ENCODE measurements around the gene IL2RA. TPM values are rescaled to one million over a fixed set of nuclear protein-coding genes. Genes with fewer than 3 reads are reported as not detected.
A peak's percentile ranks its signal among the peaks of the same experiment; 100 is the strongest.

IL2RA gene
- total and polyA plus RNA-seq, 2 donors from 2014 or later: 0.54 to 11.9 TPM

GRCh38 chr10:6074489-6075301, 12.5 kb upstream of the IL2RA start:
- no peak overlapping the region for H3K9ac ChIP-seq (ENCODE audit: low read length in 3 of 3)
- no peaks in the 10 kb centered on the region for H3K36me3 ChIP-seq (ENCODE audit: control insufficient read depth in 2 of 3, insufficient read depth in 3 of 3, low read length in 3 of 3)
- TF ChIP-seq, protein P1, sequence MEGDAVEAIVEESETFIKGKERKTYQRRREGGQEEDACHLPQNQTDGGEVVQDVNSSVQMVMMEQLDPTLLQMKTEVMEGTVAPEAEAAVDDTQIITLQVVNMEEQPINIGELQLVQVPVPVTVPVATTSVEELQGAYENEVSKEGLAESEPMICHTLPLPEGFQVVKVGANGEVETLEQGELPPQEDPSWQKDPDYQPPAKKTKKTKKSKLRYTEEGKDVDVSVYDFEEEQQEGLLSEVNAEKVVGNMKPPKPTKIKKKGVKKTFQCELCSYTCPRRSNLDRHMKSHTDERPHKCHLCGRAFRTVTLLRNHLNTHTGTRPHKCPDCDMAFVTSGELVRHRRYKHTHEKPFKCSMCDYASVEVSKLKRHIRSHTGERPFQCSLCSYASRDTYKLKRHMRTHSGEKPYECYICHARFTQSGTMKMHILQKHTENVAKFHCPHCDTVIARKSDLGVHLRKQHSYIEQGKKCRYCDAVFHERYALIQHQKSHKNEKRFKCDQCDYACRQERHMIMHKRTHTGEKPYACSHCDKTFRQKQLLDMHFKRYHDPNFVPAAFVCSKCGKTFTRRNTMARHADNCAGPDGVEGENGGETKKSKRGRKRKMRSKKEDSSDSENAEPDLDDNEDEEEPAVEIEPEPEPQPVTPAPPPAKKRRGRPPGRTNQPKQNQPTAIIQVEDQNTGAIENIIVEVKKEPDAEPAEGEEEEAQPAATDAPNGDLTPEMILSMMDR (IDR thresholded peaks at IDR 0.05; ENCODE audit: borderline replicate concordance, extremely low read depth, insufficient read depth): no peak
- intact Hi-C loops (cut with DNase I): no loop called here
- no peak overlapping the region for H3K27ac ChIP-seq (ENCODE audit: low read depth in 2 of 2, low read length in 2 of 2)
- H3K4me3 ChIP-seq (ENCODE audit: low read length in 3 of 3): no peak overlapping the region
- no peaks in the 10 kb centered on the region for H3K4me1 ChIP-seq (ENCODE audit: control insufficient read depth in 2 of 3, insufficient read depth in 2 of 3, low read depth in 1 of 3, low read length in 3 of 3)
- FAIRE-seq (no peak), DNase-seq (no peak)
- H3K27me3 ChIP-seq (ENCODE audit: control insufficient read depth, insufficient read depth, low read length): no peaks in the 10 kb centered on the region
- H3K9me3 ChIP-seq (ENCODE audit: control insufficient read depth in 2 of 3, insufficient read depth in 1 of 3, low read length in 3 of 3): no peaks in the 10 kb centered on the region

DNA sequence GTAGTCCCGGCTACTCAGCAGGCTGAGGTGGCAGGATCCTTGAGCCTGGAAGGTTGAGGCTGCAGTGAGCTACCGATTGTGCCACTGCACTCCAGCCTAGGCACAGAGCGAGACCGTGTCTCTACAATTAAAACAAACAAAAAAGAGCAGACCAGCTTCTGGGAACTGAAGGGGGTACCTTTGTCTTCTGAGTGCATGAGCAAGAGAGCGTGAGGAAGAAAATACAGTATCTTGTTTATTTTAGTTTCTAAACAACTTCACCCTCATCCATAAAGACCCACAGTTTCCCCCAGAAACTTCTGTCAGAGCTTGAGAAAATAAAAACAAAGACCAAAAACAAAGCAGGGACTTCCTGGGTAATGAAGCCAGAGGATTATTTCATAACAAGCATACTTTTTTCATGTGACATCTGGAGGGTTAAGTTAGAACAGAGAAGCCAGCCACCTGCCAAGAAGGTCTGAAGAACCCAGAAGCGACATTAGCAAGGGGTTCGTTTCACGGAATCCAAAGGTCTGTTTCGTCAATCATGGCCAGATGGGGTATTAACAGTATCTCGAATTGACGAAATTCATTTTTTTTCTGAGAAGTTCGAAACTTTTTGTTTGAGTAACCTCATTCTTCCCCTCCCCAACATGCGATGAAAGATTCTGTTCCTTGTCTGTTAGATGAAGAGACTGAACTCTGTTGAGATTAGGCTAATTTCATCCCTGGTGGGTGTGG, 10.2 kb upstream of the IL2RA start:
- no peaks in the 10 kb centered on the region for H3K36me3 ChIP-seq (ENCODE audit: control insufficient read depth in 2 of 3, insufficient read depth in 3 of 3, low read length in 3 of 3)
- H3K4me3 ChIP-seq (ENCODE audit: low read length in 3 of 3): no peak overlapping the region
- peak overlapping the region in 1 of 3 donors; percentile 16 for H3K9ac ChIP-seq (ENCODE audit: low read length in 3 of 3)
- FAIRE-seq: no peak
- DNase-seq: no peak
- TF ChIP-seq, protein P1 (IDR thresholded peaks at IDR 0.05; ENCODE audit: borderline replicate concordance, extremely low read depth, insufficient read depth): no peak
- peak overlapping the region in 1 of 2 donors; percentile 18 for H3K27ac ChIP-seq (ENCODE audit: low read depth in 2 of 2, low read length in 2 of 2)
- no peaks in the 10 kb centered on the region for H3K4me1 ChIP-seq (ENCODE audit: control insufficient read depth in 2 of 3, insufficient read depth in 2 of 3, low read depth in 1 of 3, low read length in 3 of 3)
- intact Hi-C loops (cut with DNase I): no loop called here
- no peaks in the 10 kb centered on the region for H3K9me3 ChIP-seq (ENCODE audit: control insufficient read depth in 2 of 3, insufficient read depth in 1 of 3, low read length in 3 of 3)
- no peaks in the 10 kb centered on the region for H3K27me3 ChIP-seq (ENCODE audit: control insufficient read depth, insufficient read depth, low read length)

- intact Hi-C loops (cut with DNase I): no loop called here
- Histone ChIP-seq H3K4me1 (ENCODE audit: control insufficient read depth in 2 of 3, insufficient read depth in 2 of 3, low read depth in 1 of 3, low read length in 3 of 3) (no peaks in the 10 kb centered on the region), H3K36me3 (ENCODE audit: control insufficient read depth in 2 of 3, insufficient read depth in 3 of 3, low read length in 3 of 3) (no peaks in the 10 kb centered on the region), H3K4me3 (ENCODE audit: low read length in 3 of 3) (no peak overlapping the region), H3K9me3 (ENCODE audit: control insufficient read depth in 2 of 3, insufficient read depth in 1 of 3, low read length in 3 of 3) (no peaks in the 10 kb centered on the region), H3K27me3 (ENCODE audit: control insufficient read depth, insufficient read depth, low read length) (no peaks in the 10 kb centered on the region), H3K27ac (ENCODE audit: low read depth in 2 of 2, low read length in 2 of 2) (peak overlapping the region in 1 of 2 donors; percentile 18), H3K9ac (ENCODE audit: low read length in 3 of 3) (no peak overlapping the region)
- FAIRE-seq: no peak
- TF ChIP-seq, protein P1 (IDR thresholded peaks at IDR 0.05; ENCODE audit: borderline replicate concordance, extremely low read depth, insufficient read depth): no peak
- no peak for DNase-seq
Observed at GRCh38 chr10:6071181-6072175, 9.3 kb upstream of the IL2RA start.

Data from kidney (tissue), 14 donors.